ENCODE data around the gene TUBGCP2.
A peak's percentile ranks its signal among the peaks of the same experiment; 100 is the strongest.

The TUBGCP2 gene

DNA sequence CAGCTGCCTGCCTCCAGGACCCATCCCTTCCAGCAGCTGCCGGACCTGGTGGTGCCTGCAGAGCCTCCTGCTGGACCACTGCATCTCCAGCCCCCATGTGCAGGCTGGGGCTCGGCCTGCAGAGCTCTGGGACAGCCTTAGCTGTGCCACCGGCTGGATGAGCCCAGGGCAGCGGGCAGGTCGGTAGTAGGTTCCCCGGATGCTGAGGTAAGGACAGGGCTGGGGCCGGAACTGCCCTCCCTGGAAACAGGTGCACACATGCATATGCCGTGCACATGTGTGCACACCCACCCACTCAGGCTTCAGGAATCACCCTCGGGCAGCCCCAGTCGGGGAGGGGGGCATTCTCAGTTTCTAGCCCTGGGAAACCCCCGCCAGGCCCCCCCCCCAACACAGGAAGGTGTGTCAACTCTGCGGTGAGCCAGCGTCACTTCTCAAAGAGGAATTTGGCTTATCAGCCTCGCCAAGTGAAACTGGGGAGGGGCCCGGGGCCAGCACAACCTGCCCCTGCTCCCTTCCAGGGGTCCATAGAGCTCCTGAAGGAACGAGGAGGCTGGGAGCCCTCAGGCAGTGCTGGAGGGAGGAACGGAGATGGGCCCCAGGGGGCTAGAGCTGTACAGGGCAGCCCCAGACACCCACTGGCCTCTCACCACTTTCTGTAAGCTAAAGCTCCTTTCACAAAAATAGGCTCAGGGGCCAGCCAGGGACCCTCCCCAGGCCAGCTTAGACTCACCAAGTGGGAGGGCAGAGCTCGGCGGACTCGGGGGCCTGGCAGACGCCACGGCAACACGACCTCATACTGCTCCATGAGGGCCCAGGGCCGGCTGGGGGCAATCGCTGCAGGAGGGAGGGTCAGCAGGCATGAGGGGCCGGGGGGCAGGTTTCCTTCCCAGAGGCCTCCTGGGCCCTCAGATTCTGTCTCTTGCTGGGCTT is 33.7 kb downstream of the TUBGCP2 start:
- peak overlapping the region; percentile 50 for H3K4me3 ChIP-seq (ENCODE audit: low read length, poor library complexity, severe bottlenecking)
- H3K79me2 ChIP-seq (ENCODE audit: insufficient read depth, low read length): no peaks in the 10 kb centered on the region
- no peaks in the 10 kb centered on the region for H3K36me3 ChIP-seq (ENCODE audit: insufficient read depth, low read length)
- TF ChIP-seq, protein P1, sequence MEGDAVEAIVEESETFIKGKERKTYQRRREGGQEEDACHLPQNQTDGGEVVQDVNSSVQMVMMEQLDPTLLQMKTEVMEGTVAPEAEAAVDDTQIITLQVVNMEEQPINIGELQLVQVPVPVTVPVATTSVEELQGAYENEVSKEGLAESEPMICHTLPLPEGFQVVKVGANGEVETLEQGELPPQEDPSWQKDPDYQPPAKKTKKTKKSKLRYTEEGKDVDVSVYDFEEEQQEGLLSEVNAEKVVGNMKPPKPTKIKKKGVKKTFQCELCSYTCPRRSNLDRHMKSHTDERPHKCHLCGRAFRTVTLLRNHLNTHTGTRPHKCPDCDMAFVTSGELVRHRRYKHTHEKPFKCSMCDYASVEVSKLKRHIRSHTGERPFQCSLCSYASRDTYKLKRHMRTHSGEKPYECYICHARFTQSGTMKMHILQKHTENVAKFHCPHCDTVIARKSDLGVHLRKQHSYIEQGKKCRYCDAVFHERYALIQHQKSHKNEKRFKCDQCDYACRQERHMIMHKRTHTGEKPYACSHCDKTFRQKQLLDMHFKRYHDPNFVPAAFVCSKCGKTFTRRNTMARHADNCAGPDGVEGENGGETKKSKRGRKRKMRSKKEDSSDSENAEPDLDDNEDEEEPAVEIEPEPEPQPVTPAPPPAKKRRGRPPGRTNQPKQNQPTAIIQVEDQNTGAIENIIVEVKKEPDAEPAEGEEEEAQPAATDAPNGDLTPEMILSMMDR (conservative IDR thresholded peaks at IDR 0.05; ENCODE audit: low read length): no peak
- no peak for TF ChIP-seq EZH2phosphoT487 (IDR thresholded peaks at IDR 0.05; ENCODE audit: borderline replicate concordance)
- no peaks in the 10 kb centered on the region for H3K27me3 ChIP-seq (ENCODE audit: insufficient read depth, low read length, poor library complexity, severe bottlenecking)
- peak overlapping the region; percentile 62 for H3K4me2 ChIP-seq (ENCODE audit: low read depth, low read length, poor library complexity, severe bottlenecking)
- no peaks in the 10 kb centered on the region for H3K9me3 ChIP-seq (ENCODE audit: insufficient read depth, low read depth, low read length)
- peaks cover 49% of the 10 kb centered on the region for H3K4me1 ChIP-seq (ENCODE audit: insufficient read depth, low read length, poor library complexity, severe bottlenecking)
- H2AFZ ChIP-seq (ENCODE audit: low read length): no peak overlapping the region
- H4K20me1 ChIP-seq (ENCODE audit: insufficient read depth, low read length, poor library complexity, severe bottlenecking): no peaks in the 10 kb centered on the region
- no peaks in the 10 kb centered on the region for H3K9me2 ChIP-seq (replicated peaks; ENCODE audit: low read depth, low read length)
- no peaks in the 10 kb centered on the region for H3F3A ChIP-seq (ENCODE audit: low read depth)
- peak overlapping the region; percentile 62 for H3K9ac ChIP-seq (ENCODE audit: low read depth, low read length, poor library complexity, severe bottlenecking)

DNA sequence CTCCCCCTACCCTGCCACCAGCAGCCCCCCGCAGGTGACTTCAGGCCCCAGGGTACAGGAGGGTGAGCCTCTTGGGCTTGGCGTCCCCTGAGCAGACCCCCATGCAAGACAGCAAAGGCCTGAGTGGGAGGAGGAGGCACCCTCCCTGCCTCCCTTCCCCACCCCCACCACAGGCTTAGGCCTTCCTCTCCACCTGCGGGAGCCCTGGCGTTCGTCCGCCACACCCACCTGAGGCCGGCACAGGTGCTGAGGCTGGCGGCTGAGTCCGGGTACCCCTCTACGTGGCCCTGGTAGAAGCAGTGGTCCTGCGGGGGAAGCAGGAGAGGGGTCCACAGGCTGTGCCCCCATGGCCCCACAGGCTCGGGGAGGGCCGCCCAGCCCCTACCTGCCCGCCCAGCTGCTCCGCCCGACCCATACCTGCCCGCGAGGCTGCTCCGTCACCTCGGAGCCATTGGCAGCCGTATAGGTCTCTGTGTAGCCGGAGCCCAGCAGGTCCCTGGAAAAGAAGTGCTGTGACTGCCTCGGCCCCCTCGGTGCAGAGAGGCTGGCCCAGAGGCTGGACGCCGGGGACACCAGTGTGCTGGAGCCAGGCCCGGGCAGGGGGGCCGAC is 35.0 kb downstream of the TUBGCP2 start:
- Histone ChIP-seq H3K79me2 (ENCODE audit: insufficient read depth, low read length) (no peaks in the 10 kb centered on the region), H3K36me3 (ENCODE audit: insufficient read depth, low read length) (no peaks in the 10 kb centered on the region), H3K4me1 (ENCODE audit: insufficient read depth, low read length, poor library complexity, severe bottlenecking) (peaks cover 35% of the 10 kb centered on the region), H4K20me1 (ENCODE audit: insufficient read depth, low read length, poor library complexity, severe bottlenecking) (no peaks in the 10 kb centered on the region), H2AFZ (ENCODE audit: low read length) (no peak overlapping the region), H3K9me2 (replicated peaks; ENCODE audit: low read depth, low read length) (no peaks in the 10 kb centered on the region), H3K4me2 (ENCODE audit: low read depth, low read length, poor library complexity, severe bottlenecking) (no peak overlapping the region), H3F3A (ENCODE audit: low read depth) (no peaks in the 10 kb centered on the region), H3K9ac (ENCODE audit: low read depth, low read length, poor library complexity, severe bottlenecking) (no peak overlapping the region), H3K27me3 (ENCODE audit: insufficient read depth, low read length, poor library complexity, severe bottlenecking) (no peaks in the 10 kb centered on the region), H3K9me3 (ENCODE audit: insufficient read depth, low read depth, low read length) (no peaks in the 10 kb centered on the region), H3K4me3 (ENCODE audit: low read length, poor library complexity, severe bottlenecking) (no peak overlapping the region)
- TF ChIP-seq, protein P1 (conservative IDR thresholded peaks at IDR 0.05; ENCODE audit: low read length): no peak
- no peak for TF ChIP-seq EZH2phosphoT487 (IDR thresholded peaks at IDR 0.05; ENCODE audit: borderline replicate concordance)

DNA sequence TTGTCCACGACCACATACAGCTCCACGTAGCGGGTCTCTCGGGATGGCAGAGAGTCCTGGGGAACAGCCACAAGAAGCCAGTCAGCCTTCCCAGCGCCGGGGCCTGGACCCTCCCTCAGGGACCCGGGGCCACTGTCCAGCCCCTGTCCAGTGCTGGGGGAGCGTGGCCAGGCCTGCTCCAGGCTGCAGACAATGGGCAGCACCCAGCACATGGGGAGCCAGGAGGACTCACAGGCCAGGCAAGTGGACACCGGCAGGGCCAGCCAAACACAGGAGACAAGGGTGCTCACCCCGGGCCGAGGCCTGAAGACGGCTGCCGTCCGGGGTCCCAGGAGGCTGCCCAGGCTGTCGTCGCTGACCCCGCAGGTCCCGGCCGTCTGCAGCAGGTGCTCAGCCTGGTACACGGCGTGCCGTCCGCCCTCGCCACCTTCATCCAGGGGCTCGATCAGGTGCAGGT is 35.7 kb downstream of the TUBGCP2 start:
- no peak overlapping the region for H3K4me3 ChIP-seq (ENCODE audit: low read length, poor library complexity, severe bottlenecking)
- no peaks in the 10 kb centered on the region for H3K9me3 ChIP-seq (ENCODE audit: insufficient read depth, low read depth, low read length)
- no peaks in the 10 kb centered on the region for H3F3A ChIP-seq (ENCODE audit: low read depth)
- H3K4me2 ChIP-seq (ENCODE audit: low read depth, low read length, poor library complexity, severe bottlenecking): no peak overlapping the region
- TF ChIP-seq, protein P1 (conservative IDR thresholded peaks at IDR 0.05; ENCODE audit: low read length): no peak
- no peak for TF ChIP-seq EZH2phosphoT487 (IDR thresholded peaks at IDR 0.05; ENCODE audit: borderline replicate concordance)
- no peaks in the 10 kb centered on the region for H3K36me3 ChIP-seq (ENCODE audit: insufficient read depth, low read length)
- H3K9me2 ChIP-seq (replicated peaks; ENCODE audit: low read depth, low read length): no peaks in the 10 kb centered on the region
- H3K27me3 ChIP-seq (ENCODE audit: insufficient read depth, low read length, poor library complexity, severe bottlenecking): no peaks in the 10 kb centered on the region
- H3K4me1 ChIP-seq (ENCODE audit: insufficient read depth, low read length, poor library complexity, severe bottlenecking): peaks cover 28% of the 10 kb centered on the region
- H3K9ac ChIP-seq (ENCODE audit: low read depth, low read length, poor library complexity, severe bottlenecking): no peak overlapping the region
- H4K20me1 ChIP-seq (ENCODE audit: insufficient read depth, low read length, poor library complexity, severe bottlenecking): no peaks in the 10 kb centered on the region
- no peak overlapping the region for H2AFZ ChIP-seq (ENCODE audit: low read length)
- H3K79me2 ChIP-seq (ENCODE audit: insufficient read depth, low read length): no peaks in the 10 kb centered on the region

All from Loucy (cell line).